ENCODE data around the gene CBX2. TPM values are rescaled to one million over a fixed set of nuclear protein-coding genes. Genes with fewer than 3 reads are reported as not detected.

Gene CBX2
- total RNA-seq, 4 donors from 2014 or later = 0.34 to 3.0 (median 0.68) TPM

DNA sequence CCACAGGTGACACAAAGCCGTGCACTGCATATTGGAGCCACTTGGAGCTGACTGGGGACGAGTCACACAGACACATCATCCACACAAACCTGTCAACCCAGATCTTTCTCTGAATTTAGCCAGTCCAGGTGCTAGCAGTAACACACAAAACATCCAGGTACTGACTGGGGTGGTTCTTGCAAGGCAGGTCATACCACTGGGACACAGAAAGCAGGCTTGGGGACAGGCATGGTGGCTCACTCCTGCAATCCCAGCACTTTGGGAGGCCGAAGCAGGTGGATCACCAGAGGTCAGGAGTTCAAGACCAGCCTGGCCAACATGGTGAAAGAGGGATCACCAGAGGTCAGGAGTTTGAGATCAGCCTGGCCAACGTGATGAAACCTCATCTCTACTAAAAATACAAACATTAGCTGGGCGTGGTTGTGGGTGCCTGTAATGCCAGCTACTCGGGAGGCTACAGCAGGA is 32.3 kb upstream of the CBX2 start:
- TF ChIP-seq, protein P1, sequence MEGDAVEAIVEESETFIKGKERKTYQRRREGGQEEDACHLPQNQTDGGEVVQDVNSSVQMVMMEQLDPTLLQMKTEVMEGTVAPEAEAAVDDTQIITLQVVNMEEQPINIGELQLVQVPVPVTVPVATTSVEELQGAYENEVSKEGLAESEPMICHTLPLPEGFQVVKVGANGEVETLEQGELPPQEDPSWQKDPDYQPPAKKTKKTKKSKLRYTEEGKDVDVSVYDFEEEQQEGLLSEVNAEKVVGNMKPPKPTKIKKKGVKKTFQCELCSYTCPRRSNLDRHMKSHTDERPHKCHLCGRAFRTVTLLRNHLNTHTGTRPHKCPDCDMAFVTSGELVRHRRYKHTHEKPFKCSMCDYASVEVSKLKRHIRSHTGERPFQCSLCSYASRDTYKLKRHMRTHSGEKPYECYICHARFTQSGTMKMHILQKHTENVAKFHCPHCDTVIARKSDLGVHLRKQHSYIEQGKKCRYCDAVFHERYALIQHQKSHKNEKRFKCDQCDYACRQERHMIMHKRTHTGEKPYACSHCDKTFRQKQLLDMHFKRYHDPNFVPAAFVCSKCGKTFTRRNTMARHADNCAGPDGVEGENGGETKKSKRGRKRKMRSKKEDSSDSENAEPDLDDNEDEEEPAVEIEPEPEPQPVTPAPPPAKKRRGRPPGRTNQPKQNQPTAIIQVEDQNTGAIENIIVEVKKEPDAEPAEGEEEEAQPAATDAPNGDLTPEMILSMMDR (IDR thresholded peaks at IDR 0.05; ENCODE audit: low read depth) = no peak

DNA sequence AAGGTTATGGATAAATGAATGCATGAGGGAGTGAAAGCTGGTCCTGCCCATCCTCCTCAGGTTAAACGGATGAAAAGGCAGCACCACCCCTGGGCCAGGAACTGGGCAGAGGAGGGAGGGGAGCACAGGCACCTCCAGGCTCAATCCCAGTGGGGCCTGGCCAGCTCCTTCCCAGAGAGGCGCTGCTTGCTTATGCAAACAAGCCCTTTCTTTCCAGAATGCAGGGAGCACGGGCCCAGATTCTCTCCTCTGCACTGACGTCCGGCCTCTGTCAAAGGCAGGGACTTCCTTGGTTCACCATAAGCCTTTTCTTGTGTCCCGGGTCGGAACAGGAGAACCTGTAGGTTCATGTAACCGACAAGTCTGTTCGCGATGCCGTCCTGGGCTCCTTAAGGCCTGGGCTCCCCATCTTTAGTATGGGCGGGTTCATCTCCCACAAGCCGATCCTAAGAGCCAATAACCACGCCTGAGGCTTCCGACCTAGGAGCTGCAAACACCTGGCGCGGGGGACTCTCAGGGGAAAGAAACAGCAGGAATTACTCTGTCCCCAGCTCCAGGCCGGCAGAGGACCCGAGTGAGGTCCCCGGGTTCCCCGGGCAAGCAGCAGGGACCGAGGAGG is 30.9 kb upstream of the CBX2 start:
- TF ChIP-seq, protein P1 (IDR thresholded peaks at IDR 0.05; ENCODE audit: low read depth) = no peak

DNA sequence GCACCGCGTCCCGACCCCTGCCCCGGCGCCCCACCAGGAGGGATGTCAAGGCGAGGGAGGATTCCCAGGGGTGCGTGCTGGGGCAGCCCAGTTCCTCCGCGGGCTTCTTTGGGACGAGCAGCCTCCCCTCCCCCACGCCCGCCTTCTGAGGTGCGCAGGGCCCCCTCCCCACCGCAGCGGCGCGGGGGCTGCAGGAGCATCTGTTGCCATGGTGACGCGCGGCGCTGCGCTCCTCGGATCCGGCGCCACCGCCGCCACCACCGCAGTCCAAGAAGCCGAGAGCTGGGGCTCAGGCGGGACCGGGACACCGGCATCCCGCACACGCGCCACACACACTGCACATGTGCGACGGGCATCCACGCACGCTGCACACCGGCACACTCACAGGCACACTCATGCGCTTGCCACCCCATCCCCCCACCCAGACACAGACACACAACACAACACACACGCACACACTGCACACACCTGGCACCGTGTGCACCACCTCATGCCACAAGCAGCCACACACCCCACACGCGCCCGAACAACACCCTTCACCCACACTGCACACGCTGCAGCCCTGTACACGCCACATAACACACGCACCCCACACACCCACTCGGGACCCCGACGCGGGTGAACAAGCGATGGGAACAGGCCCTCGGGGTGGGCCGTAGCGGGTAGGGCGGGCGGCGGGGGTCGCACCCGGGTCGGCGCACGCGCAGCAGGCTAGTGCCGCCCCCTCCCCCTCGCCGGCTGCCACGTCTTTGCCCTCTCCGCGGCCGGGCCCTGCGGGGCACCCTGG is 30.2 kb upstream of the CBX2 start:
- TF ChIP-seq, protein P1 (IDR thresholded peaks at IDR 0.05; ENCODE audit: low read depth) = no peak

DNA sequence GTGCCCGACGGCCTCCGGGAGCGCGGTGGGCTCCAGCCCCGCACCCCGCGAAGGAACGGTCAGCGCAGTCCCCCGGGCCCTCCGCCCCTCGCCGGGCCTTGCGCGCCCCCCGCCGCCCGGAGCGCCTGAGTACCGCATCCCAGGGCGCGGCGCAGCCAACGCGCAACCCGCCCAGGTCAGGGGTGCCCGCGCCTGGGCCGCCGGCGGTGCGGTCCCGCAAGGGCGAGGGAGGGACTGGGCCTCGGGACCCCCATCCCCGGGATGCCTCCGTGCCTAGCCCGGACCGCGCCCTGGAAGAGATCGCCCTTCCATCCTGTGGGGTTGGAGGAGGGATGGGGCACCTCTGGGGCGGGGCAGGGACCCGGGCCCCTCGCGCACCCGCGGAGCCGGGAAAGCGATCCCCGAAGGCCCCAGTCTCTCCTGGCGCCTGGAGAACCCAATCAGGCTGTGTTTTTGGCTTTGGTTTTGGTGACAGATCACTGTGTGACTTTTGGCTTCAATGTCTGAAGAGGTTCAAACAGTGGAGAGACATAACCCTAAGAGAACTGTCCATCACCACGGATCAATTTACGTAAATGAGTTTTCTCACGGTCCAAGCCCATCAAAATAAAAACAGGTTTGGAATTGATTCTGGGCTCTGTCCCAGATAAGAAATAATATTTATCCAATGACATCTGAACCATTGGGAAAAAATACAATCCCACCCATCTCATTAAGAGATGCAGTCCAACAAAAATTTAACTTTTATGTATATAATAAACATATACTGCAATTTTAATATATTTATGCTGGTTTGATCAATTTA is 29.5 kb upstream of the CBX2 start:
- TF ChIP-seq, protein P1 (IDR thresholded peaks at IDR 0.05; ENCODE audit: low read depth) = no peak

DNA sequence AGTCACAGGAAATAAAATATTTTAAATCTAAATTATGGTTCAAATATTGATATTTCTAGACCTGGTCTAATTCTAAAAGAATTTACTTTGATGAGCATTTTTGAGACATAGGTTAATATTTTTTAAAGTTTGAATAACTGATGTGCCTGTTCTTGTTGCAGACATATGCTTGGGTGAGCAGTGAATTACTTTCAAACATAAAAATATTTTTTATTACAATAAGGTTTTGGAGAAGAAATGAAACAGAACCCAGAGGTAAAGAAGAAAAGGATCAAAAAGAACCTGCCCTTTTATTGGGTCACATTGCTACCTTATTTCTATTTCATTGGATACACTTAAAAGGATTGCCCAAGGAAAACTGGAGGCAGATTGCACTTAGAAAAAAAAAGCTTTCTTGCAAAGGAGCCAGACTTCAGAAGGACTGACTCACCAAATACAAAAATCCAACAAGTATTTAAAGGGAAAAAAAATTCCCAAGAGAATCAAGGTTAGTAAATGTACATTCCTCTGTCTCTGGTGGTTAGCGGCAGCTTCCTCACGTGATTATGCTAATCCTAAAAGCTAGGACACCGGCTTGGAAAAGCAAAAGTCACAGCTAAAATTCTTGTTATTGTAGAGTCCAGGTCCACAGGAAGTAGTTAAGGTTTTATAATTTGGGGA is 28.7 kb upstream of the CBX2 start:
- TF ChIP-seq, protein P1 (IDR thresholded peaks at IDR 0.05; ENCODE audit: low read depth) = no peak

DNA sequence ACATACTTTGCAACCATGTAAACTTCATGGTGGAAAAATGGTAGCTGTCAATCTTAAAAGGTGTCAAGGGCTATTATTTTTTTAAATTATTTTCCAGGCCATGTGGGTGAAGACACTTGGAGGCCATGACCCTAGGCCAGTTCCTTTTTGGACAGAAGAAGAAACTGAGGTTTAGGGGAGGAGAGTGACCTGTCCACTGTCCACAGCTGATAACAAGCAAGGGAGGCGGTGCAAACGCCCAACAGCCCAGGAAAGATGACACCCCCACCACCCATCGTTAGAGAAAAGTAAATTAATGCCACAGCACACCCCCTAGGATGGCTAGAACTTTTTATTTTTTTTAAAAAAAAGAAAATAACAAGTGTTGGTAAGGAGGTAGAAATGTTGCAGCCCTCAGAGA is 28.0 kb upstream of the CBX2 start:
- TF ChIP-seq, protein P1 (IDR thresholded peaks at IDR 0.05; ENCODE audit: low read depth) = no peak

Measured in subcutaneous adipose tissue (tissue), 4 donors.